Thyroid gland (tissue), 4 donors: Measurements from ENCODE around the gene MUC6. TPM values are rescaled to one million over a fixed set of nuclear protein-coding genes. Genes with fewer than 3 reads are reported as not detected.
"Not testable (repeated sequence)": the region's sequence is repeated elsewhere in the genome, so short reads cannot be mapped to it uniquely, and the experiment has no call there.

Experiments used
- DNase-seq, 2 donors: peaks; one replicate each; pipeline ENCODE4 v3.0.0-alpha.2; 2019
- H3K27ac ChIP-seq, 3 donors: fragments of 200-600 bp; sonication (generic); 1 replicate in 2 of 3; 2 replicates in 1 of 3; pipeline ENCODE4 v1.5.1; 2016 to 2019; ENCODE audit warnings: mild to moderate bottlenecking in 1 of 3, moderate library complexity in 1 of 3
- H3K27me3 ChIP-seq: fragments of 200-600 bp; sonication (generic); one replicate; pipeline ENCODE4 v1.5.1; 2019
- H3K36me3 ChIP-seq, 2 donors: fragments of 200-600 bp; sonication (generic); one replicate each; pipeline ENCODE4 v1.5.1; 2016 to 2019
- H3K4me1 ChIP-seq, 2 donors: fragments of 200-600 bp; sonication (generic); one replicate each; pipeline ENCODE4 v1.5.1; 2017 to 2019
- H3K4me3 ChIP-seq, 3 donors: fragments of 200-600 bp; sonication (generic); replicated peaks in 1 of 3; 1 replicate in 2 of 3; 2 replicates in 1 of 3; pipeline ENCODE4 v1.5.1; 2016; ENCODE audit warnings: mild to moderate bottlenecking in 1 of 3
- H3K9me3 ChIP-seq: fragments of 200-600 bp; sonication (generic); one replicate; pipeline ENCODE4 v1.5.1; 2017
- CTCF ChIP-seq, 6 experiments: fragments of 200-600 bp in 3 of 6; fragments of 450-650 bp in 3 of 6; sonication (generic) in 3 of 6; IDR thresholded peaks; one replicate each; pipeline ENCODE4 v1.5.1; 2016 to 2019; ENCODE audit warnings: antibody characterized with exemption in 6 of 6, mild to moderate bottlenecking in 2 of 6, inconsistent platforms in 1 of 6, moderate library complexity in 1 of 6
- POLR2A ChIP-seq, 2 donors: fragments of 450-650 bp; IDR thresholded peaks; one replicate each; pipeline ENCODE4 v1.6.1; 2017; ENCODE audit warnings: antibody characterized with exemption in 2 of 2, mild to moderate bottlenecking in 2 of 2, moderate library complexity in 1 of 2
- WGBS, 2 donors: methylation state at CpG; one replicate each; pipeline ENCODE4 v1.1.5; 2017; 5-methylcytosine and 5-hydroxymethylcytosine counted together
- intact Hi-C: fragments of 100-400 bp; cut with DNase I; formaldehyde crosslinking; loops from one replicate; pipeline ENCODE4 v1.15.1; 2023
- total RNA-seq, 4 donors: library from RNA; depleted of rRNA; stranded (reverse); fragments of >200 nt; gene quantifications; one replicate each; pipeline ENCODE4 v1.2.3, GENCODE V29; 2016

Gene MUC6
- total RNA-seq, 4 donors from 2014 or later, result not detected

GRCh38 chr11:978781-979180, 57.7 kb downstream of the MUC6 start:
- Histone ChIP-seq H3K27ac (peak overlapping the region in 1 of 3 donors; percentile 53), H3K9me3 (no peaks in the 10 kb centered on the region), H3K36me3 (peaks cover 12 to 13% of the 10 kb centered on the region in 2 donors), H3K4me3 (no peak overlapping the region), H3K4me1 (peaks cover 22 to 30% of the 10 kb centered on the region in 2 donors), H3K27me3 (no peaks in the 10 kb centered on the region)
- intact Hi-C loops, result no loop called here
- no peak for DNase-seq
- 72 to 87% methylated on average over 13 to 16 of the region's 16 CpGs for WGBS, 2 donors
- no peak for TF ChIP-seq POLR2A (IDR thresholded peaks at IDR 0.05)
- TF ChIP-seq CTCF (IDR thresholded peaks at IDR 0.05), result no peak

GRCh38 chr11:977830-978720, 58.4 kb downstream of the MUC6 start:
- H3K27me3 ChIP-seq, result no peaks in the 10 kb centered on the region
- peak overlapping the region in 1 of 3 donors; percentile 53 for H3K27ac ChIP-seq
- DNase-seq, result no peak
- WGBS, 2 donors, result 84 to 90% methylated on average over 25 to 27 of the region's 28 CpGs
- H3K9me3 ChIP-seq, result no peaks in the 10 kb centered on the region
- no peak overlapping the region for H3K4me3 ChIP-seq
- H3K36me3 ChIP-seq, result peaks cover 17 to 20% of the 10 kb centered on the region in 2 donors
- peaks cover 22 to 30% of the 10 kb centered on the region in 2 donors for H3K4me1 ChIP-seq
- no peak for TF ChIP-seq POLR2A (IDR thresholded peaks at IDR 0.05)
- TF ChIP-seq CTCF (IDR thresholded peaks at IDR 0.05), result no peak
- intact Hi-C loops, result no loop called here

- Histone ChIP-seq H3K9me3 (no peaks in the 10 kb centered on the region), H3K27me3 (no peaks in the 10 kb centered on the region), H3K4me1 (peaks cover 20 to 23% of the 10 kb centered on the region in 2 donors), H3K36me3 (peaks cover 32% of the 10 kb centered on the region in 2 donors), H3K4me3 (no peak overlapping the region), H3K27ac (no peak overlapping the region)
- 68 to 82% methylated on average over 13 to 26 of the region's 26 CpGs for WGBS, 2 donors
- intact Hi-C loops, result no loop called here
- no peak for DNase-seq
- TF ChIP-seq POLR2A (IDR thresholded peaks at IDR 0.05) (no peak), CTCF (IDR thresholded peaks at IDR 0.05) (no peak)
These were observed 59.9 kb downstream of the MUC6 start for GRCh38 chr11:976431-977160.

- H3K9me3 ChIP-seq, result no peaks in the 10 kb centered on the region
- intact Hi-C loops, result no loop called here
- TF ChIP-seq POLR2A (IDR thresholded peaks at IDR 0.05), result no peak
- TF ChIP-seq CTCF (IDR thresholded peaks at IDR 0.05), result no peak
- H3K27me3 ChIP-seq, result no peaks in the 10 kb centered on the region
- H3K4me3 ChIP-seq, result no peak overlapping the region
- no peak for DNase-seq
- H3K36me3 ChIP-seq, result peaks cover 32% of the 10 kb centered on the region in 2 donors
- 82 to 84% methylated on average over 12 to 15 of the region's 15 CpGs for WGBS, 2 donors
- peaks cover 12 to 15% of the 10 kb centered on the region in 2 donors for H3K4me1 ChIP-seq
- no peak overlapping the region for H3K27ac ChIP-seq
These were observed 60.7 kb downstream of the MUC6 start for GRCh38 chr11:975827-976226.

- H3K27ac ChIP-seq, result not testable (repeated sequence)
- 87 to 93% methylated on average over 41 of the region's 41 CpGs for WGBS, 2 donors
- H3K36me3 ChIP-seq, result peaks cover 32 to 35% of the 10 kb centered on the region in 2 donors
These were observed 61.1 kb downstream of the MUC6 start for GRCh38 chr11:975376-975775.

More at GRCh38 chr11:975376-975775, 61.1 kb downstream of the MUC6 start:
- intact Hi-C loops, DNase-seq, H3K4me3 ChIP-seq, H3K27me3 ChIP-seq, H3K9me3 ChIP-seq: not testable (repeated sequence)
- H3K4me1 ChIP-seq, result peaks cover 8 to 11% of the 10 kb centered on the region in 2 donors
